Measurements from ENCODE around the gene CDK13.
"Not testable (repeated sequence)": the region's sequence is repeated elsewhere in the genome, so short reads cannot be mapped to it uniquely, and the experiment has no call there.

CDK13 gene

DNA sequence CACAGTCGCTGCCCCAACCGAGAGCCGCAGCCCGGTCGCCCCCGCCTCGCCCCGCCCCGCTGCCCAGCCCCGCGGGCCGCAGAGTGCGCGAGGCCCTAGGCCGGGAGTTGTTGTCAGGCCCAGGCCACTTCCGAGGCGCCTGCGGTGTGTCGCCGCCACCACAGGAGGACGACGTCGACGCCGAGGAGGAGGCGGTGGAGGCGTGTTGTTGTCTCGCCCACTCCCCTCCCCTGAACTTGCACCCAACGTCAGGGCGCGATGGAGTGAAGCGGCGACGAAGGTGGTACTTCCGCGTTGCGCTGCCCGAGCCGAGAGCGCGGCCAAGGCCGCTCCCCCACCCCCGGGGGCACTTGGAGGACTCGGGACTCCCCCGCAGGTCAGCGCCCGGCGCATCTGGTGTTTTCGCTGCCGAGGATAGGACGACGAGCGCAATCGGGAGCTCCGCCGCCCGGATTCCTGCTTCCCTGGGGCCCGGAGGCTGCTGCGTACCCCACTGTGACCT, at the start of gene CDK13:
TSS of gene CDK13 (plus strand) at position 286 of the 502 bp plus-strand sequence. CDS start 386 bp downstream, outside the sequence.
- no peak for FAIRE-seq

DNA sequence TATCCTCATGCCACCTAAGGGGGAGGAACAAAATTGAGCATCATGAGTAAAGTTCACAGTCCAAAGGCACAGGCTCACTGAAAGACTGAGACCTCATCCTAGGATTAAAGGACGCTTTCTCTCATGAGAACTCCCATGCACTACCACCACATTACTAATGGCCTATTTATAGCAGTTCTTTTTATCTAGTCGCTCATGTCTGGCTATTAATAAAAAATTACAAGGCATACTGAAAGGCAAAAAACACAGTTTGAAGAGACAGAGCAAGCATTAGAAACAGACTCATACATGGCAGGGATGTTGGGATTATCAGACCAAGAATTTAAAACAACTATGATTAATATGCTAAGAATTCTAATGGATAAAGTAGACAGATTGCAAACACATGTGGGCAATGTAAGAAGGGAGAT, 46.0 kb upstream of the CDK13 start:
- no peak for FAIRE-seq

DNA sequence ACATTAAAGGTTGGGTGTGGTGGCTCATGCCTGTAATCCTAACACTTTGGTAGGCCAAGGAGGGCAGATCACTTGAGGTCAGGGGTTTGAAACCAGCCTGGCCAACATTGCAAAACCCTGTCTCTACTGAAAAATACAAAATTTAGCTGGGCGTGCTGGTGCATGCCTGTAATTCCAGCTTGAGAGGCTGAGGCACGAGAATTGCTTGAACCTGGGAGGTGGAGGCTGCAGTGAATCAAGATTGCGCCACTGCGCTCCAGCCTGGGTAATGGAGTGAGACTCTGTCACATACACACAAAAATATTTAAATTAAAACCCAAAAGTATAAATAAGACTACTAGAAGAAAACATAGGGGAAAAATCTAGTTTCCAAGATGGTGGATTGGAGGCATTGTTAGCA, 41.9 kb upstream of the CDK13 start:
- no peak for FAIRE-seq

DNA sequence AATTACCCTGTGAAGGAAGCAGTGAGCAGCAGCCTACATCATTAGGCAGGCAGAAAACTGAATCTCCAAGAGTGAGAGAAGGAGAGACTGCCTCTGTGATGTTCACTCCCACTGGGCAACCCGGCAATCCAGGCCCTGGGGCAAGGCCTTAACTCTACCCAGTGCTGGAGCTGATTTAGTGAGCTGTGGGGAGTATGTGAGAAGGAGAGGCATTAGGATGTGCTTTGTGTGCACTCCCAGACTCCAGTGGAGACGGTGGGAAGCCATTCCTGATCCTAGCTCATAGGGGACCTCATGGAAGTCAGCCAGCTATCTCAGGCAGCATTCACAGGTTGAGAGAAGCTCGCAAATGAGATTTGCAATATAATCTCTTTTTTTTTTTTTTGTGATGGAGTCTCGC, 41.1 kb upstream of the CDK13 start:
- FAIRE-seq, result no peak

DNA sequence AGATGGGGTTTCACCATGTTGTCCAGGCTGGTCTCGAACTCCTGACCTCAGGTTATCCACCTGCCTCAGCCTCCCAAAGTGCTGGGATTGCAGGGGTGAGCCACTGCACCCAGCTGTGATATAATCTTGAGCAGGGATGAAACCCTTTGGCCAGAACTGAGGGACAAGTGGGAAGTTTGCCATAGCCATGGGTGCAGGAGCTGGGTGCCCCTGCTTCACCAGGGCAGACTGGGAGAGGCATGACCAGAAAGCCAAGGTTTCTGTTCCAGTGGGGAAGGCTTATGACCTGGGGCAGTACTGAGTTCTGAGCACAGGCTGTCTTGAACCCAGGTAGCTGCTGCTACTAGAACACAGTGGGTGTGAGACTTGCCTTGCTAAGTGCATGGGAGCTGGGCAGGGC, 40.5 kb upstream of the CDK13 start:
- FAIRE-seq, result no peak

DNA sequence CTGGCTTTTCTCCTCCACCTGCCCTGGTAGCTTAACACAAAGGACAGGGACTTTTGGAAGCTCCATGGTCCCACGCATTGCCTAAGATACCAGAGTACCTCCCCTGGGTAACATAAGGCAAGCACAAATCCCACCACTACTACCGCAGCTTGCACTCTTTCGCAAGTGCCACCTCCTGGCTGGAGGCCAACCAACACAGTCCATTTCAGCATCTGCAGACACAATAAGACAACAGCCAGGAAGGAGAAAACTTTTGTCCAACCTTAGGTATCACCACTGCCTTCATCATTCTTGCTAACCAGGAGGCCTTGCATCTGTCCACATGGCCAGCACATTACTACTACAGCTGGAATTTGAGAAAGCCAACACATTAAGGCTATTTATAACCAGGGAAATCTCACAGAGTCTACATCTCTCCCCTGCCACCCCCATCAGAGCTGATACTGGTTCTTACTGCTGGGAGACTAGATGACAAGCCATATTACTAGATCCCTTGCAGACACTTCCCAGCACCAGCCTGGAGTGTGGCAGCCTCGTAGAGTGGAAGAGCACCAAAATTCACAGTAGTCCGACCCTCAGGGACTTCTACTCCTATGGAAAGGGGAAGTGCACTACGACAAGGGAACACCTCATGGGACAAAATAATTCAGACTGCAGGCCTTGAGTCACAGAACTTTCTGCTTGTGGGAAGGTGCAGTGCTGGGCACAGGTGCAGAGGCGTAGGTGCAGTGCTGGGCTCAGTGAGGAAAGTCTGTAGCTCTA, 39.8 kb upstream of the CDK13 start:
- no peak for FAIRE-seq

DNA sequence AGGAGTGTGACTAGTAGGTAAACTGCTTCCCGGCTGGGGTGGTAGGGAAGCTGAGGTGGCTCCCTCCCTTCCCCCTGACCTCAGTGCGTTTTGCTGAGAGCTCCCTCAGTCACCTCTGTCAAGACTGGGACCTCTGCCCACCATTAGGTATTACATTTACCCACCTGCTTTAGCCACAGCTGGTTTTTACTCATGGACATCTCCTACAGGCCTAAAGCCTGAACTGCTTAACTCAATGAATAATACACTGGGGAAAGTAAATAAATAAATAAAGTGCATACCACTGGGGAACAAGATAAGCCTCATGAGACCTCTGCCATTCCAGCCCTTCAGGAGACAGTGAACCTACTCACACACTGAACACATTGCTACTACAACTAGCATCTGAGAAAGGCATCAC, 38.9 kb upstream of the CDK13 start:
- FAIRE-seq, result no peak

DNA sequence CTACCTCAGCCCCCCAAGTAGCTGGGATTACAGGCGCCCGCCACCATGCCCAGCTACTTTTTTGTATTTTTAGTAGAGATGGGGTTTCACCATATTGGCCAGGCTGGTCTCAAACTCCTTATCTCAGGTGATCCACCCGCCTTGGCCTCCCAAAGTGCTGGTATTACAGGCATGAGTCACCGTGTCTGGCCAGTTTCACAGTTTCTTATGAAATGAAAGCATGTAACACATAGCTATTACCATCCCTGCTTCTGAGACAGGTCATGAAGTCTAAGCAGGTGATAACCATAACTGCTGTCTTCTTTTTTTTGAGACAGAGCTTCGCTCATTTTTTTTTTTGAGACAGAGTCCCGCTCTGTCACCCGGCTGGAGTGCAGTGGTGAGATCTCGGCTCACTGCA, 34.2 kb upstream of the CDK13 start:
- FAIRE-seq, result not testable (repeated sequence)

DNA sequence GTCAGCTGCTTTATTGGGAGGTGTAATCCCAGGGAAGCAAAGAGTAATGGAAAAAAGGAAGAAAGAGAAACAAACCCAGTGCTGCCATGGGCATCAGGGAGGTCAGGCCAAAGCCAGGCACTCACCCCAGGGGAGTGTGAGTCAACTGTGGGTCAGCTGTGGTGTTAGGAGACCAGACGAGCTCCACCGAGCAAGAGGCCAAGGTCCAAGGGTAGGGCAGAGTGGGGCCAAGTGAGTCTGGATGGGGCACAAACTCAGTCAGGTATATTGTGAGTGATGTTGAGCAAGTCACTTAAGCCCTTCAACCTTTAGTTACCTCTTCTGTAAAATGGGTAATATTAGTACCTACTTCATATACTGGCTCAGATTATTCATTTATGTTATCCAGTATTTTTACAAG, 30.4 kb upstream of the CDK13 start:
- no peak for FAIRE-seq

DNA sequence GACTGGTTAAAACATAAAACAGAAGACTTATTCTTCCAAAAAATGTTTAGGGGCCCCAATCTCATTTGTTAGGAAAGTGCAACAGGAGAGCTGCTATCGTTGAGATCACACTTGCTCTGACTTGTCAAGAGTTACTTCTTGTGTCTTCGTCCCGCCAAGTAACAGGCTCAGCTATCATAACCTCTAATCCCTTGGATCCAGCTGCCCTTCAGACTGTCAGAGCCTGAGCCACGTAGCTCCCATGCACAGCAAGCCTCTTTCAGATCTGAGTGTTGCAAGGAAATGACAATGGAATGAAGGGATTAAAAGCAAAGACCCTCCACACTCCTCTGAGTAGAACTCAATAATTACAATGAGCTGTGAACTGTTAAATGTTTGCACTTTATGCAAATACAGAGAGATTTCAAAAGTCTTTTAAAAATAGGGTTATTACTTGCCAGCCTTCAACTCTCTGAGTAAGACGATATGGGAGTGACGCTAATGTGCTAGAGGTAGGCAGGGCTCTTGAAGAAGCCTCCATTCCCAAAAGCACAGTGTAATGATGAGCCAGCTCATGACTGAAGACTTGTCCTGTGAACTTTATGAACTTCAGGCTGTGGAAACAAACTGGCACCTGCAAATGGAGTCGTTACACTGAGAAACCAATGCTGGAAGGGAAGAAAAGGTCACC, 28.4 kb upstream of the CDK13 start:
- FAIRE-seq, result no peak

DNA sequence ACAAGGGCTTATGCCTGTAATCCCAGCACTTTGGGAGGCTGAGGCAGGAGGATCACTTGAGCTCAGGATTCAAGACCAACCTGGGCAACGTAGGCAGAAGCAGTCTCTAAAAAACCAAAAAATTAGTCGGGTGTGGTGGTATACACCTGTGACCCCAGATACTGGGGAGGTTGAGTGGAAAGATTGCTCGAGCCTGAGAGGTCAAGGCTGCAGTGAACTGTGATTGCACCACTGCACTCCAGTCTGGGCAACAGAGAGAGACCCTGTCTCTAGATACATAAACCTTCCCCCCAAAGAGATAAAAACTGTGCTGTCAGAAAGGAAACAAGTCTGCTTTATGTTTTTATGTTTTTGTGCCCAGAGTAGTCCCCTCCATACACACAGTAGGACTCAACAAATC, 27.5 kb upstream of the CDK13 start:
- FAIRE-seq, result no peak

DNA sequence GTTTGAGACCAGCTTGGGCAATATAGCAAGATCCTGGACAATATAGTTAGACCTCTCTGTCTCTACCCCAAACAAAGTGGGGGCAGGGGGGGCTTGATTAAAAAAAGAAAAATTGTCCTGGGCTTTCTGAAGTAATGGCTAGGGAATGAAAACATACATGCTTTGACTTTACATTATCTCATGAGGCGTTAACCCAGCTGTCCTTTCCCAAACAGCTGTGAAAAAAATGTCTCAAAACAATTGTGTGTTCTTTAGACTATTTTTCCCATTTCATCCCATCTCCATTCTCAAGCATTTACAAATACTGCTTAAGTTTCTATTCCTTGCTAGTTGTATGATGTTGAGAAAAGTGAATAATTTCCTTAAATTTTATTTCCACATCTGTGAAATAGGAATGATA, 27.0 kb upstream of the CDK13 start:
- FAIRE-seq, result no peak

DNA sequence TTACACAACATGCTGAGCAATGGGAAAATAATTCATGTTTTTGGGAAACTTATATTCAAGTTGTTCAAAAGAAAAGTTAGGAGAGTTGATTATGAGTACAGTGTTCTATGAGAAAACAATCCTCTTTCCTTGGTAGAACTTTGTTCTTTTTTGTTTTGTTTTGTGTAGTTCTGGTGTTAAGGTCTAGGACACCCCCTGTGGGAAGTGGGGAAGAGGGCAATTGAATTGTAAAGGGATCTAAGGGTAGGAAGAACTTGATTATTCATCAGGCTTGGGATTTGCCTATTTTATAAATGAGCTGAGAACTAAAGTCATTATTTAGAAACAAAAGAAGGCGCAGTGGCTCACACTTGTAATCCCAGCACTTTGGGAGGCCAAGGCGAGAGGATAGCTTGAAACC, 25.9 kb upstream of the CDK13 start:
- no peak for FAIRE-seq

DNA sequence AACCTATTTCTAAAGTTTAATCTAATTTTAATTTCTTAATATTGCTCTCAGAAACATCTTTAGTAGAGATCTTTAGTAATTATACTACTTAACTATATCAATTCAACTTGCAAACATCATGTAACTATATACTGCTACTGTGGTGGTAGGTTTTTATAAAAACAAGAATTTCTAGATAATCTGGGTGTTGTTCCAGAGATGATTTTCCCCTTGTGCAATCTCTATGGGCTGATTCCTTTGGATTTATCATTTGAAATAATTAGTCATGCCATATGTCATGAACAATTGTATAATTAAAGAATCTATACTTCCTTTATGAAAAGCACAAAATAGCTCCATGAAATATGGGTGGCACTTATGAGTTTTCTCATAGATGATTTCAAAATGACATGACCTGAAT, 23.9 kb upstream of the CDK13 start:
- FAIRE-seq, result no peak

DNA sequence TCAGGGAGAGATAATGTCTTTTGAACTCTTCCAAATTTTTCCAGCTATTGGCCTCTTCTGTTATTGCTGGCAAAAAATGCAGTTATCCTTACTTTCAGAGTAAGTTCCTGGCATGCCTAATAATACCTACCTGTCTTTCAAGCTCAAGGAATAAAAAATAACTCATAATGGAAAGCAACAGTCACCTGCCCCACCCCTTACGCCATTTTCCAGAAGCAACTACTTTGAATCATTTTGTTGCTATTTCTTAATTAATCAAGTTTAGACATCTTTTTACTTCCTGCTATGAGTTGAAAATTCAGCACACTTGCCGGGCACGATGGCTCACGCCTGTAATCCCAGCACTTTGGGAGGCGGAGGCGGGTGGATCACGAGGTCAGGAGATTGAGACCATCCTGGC, 23.0 kb upstream of the CDK13 start:
- no peak for FAIRE-seq

DNA sequence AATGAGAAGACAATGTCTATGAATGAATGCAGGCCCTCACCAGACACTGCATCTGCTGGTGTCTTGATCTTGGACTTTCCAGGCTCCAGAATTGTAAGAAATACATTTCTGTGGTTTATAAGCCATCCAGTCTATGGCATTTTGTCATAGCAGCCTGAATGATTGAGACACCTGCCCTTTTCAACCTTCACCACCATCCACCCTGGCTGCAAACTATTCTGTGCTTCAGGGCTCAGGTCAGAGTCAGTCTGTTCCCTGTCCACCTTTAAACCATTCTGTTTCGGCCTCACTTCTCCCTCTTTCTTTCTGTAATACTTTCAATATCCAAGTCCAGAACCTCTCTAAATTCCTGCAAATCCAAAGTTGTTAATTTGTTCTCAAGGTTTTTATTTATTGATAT, 15.9 kb upstream of the CDK13 start:
- FAIRE-seq, result no peak

DNA sequence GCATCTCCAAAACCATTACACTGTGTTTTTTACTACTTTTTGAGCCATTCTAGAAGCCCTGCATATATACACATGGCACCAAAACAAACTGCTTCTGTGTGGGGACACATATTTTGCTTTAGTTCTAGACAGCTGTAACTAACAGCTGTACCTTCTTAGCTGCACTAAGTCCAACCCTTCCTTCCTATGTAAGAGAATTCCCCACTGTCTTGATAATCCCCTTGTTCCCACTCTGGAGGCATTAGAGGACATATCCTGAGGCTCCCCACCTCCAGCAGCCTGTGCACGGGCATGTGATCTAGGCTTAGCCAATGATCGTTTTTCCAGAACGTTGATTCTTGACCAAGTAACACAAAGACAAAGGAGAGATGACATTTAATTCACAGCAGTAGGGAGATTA, 13.3 kb upstream of the CDK13 start:
- no peak for FAIRE-seq

DNA sequence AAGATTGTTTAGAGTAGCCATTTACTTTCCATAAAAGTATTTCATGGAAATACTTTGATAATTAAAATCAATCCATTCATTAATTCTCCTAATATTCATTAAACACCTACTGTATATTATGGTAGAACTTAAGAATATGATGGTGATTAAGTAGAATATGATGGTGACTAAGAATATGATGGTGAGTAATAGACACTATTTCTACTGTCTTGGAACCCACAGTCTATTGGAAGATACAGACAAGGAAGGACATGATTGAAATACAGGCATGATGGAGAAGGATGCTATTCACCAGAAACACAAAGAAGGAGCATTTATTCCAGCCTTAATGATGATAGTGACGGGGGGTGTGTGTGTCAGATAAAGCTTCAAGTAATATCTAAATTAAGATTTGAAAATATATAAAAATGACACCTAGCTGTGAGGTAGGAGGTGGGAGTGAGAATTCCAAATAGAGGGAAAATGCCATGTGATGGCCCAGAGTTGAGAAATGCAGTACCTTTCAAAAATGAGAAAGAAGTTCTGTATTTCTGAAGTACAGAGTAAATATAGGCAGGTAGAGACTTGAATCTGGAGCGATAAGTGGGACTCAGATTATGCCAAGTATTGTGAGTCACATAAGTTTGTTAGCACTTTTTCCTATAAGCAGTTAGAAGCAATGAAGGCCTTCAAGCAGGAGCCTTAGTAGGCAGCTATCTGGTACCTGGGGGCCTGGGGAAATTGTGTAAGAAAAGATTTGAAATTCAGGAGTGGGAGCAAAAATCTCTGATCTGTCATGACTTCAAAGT, 12.5 kb upstream of the CDK13 start:
- FAIRE-seq, result no peak

DNA sequence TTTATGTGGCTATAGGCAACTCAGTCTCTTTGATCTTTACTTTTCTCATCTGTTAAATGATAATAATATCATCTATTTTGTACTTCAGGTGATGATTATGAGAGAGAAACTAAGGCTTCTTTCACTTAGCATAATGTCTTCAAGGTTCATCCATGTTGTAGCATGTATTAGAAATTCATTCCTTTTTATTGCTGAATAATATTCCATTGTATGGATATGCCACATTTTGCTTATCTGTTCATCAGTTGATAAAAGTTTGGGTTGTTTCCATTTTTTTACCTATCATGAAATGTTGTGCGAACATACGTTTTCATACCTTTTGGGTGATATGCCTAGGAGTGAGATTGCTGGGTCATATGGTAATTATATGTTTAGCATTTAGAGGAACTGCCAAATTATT, 7.2 kb upstream of the CDK13 start:
- FAIRE-seq, result no peak

DNA sequence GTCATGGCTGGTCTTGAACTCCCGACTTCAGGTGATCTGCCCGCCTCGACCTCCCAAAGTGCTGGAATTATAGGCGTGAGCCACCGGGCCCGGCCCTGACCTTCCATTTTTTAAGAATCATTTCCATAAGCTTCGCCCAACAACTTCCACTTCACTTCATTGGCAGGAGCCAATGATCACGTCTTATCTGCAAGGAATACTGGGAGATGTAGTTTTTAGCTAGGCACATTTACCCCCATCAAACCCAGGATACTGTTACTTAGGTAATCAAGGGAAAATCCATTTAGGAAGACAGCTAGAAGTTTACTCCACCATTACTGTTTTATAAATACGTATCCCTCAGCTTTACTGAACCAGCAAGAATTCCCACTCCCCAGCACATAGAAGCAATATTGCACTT, 3.4 kb upstream of the CDK13 start:
- FAIRE-seq, result no peak

DNA sequence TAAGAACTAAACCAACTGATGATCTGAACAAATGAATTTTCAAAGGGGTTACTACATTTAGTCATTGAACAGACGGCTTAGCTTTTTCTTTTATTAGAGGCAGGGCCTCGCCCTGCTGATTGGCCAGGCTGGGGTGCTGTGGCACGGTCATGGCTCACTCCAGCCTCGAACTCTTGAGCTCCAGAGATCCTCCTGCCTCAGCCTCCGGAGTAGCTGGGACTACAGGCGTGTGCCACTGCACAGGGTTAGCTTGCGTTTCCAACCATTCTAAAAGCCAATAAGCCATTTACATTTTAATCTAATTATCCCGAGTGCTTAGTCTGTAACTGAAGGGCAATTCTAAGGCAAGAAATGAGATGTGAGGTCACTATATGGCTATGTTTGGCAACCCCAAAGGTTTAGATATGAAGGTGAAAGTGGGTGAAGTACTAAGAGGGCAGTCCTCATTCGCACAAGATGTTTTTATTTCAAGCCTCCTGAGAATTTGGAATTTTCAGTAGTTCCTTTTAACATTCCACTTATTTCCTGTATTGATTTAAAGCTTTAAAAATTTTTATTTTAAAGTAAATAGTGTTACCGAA, 1.6 kb upstream of the CDK13 start:
- no peak for FAIRE-seq

DNA sequence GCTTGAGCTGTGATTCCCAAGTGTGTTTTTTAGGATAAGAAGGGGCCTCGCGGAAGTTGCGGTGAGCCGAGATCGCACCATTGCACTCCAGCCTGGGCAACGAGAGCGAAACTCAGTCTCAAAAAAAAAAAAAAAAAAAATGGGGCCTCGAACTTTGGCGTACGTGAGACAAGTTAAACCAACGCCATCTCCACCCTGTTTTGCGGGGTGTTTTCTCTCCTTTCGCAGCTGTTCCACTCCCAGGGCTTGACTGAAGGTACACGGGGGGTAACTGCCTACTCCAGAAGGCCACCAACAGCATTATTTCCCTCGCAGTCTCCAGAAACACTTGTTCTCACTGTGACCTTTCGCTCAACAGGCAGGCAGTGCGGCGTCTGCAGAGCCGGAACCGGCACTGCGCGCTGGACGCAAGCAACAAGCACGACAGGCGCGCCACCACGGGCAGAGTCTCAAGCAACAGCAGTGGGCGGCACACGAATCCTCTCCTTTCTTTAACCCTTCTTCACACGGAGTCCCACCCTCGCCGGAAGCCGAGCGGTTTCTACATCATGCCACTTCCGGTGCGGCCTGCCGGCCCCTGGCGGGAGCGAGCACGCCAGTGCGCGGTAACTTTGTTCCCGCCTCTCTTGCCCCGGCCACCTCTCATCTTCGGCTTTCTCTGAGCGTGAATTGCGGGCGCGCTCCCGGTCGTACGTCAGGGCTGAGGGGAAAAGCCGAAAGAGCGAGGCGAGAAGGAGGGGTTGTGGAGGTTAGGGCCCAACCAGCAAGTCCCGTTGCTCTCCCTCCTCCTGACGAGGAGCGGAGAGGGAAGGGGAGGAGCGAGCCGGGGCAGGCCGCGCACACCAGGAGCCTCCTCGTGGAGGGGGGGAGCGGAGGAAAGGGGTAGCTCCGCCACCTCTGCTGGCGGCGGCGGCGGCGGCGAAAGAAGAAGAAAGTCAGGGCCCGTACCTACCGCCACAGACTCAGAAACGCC, 814 bp upstream of the CDK13 start:
- FAIRE-seq, result peak; percentile 94

Measured in TTC549 (cell line).